Measurements from ENCODE around the gene SRC. TPM values are rescaled to one million over a fixed set of nuclear protein-coding genes. Genes with fewer than 3 reads are reported as not detected.

Gene SRC
- total RNA-seq, 1 experiment from 2014 or later = 55.6 TPM

DNA sequence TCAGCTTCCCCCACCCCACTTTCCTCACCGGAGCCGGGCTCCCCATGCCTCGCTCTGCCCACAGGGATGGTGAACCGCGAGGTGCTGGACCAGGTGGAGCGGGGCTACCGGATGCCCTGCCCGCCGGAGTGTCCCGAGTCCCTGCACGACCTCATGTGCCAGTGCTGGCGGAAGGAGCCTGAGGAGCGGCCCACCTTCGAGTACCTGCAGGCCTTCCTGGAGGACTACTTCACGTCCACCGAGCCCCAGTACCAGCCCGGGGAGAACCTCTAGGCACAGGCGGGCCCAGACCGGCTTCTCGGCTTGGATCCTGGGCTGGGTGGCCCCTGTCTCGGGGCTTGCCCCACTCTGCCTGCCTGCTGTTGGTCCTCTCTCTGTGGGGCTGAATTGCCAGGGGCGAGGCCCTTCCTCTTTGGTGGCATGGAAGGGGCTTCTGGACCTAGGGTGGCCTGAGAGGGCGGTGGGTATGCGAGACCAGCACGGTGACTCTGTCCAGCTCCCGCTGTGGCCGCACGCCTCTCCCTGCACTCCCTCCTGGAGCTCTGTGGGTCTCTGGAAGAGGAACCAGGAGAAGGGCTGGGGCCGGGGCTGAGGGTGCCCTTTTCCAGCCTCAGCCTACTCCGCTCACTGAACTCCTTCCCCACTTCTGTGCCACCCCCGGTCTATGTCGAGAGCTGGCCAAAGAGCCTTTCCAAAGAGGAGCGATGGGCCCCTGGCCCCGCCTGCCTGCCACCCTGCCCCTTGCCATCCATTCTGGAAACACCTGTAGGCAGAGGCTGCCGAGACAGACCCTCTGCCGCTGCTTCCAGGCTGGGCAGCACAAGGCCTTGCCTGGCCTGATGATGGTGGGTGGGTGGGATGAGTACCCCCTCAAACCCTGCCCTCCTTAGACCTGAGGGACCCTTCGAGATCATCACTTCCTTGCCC is 57.4 kb downstream of the SRC start:
- Histone ChIP-seq H3K9ac (ENCODE audit: low read length) (no peak overlapping the region), H3K4me1 (ENCODE audit: insufficient read depth, low read length) (peaks cover 16% of the 10 kb centered on the region), H3K27ac (ENCODE audit: low read length) (no peak overlapping the region), H3K9me3 (ENCODE audit: low read length) (no peaks in the 10 kb centered on the region), H3F3A (ENCODE audit: low read length, unreplicated experiment) (no peaks in the 10 kb centered on the region), H3K4me3 (ENCODE audit: low read length) (no peak overlapping the region), H3K79me2 (ENCODE audit: low read length) (no peaks in the 10 kb centered on the region), H3K36me3 (ENCODE audit: low read depth, low read length) (peaks cover 21% of the 10 kb centered on the region; the same call in 1 of the 2 replicates), H4K20me1 (ENCODE audit: low read length) (no peaks in the 10 kb centered on the region), H3K4me2 (ENCODE audit: low read length) (no peak overlapping the region), H3K9me2 (replicated peaks; ENCODE audit: low read length) (no peaks in the 10 kb centered on the region), H2AFZ (ENCODE audit: low read length) (no peak overlapping the region), H3K27me3 (ENCODE audit: low read length) (no peaks in the 10 kb centered on the region)
- no peak for ATAC-seq
- CTCF ChIA-PET = no interaction called here
- intact Hi-C loops (cut with micrococcal nuclease) = no loop called here
- no peak for DNase-seq
- POLR2A ChIA-PET (ENCODE audit: unreplicated experiment) = no interaction called here
- no peak for TF ChIP-seq EZH2 (IDR thresholded peaks at IDR 0.05; ENCODE audit: low read length, unreplicated experiment)
- BruUV-seq (replicated peaks) = no TSS peak

DNA sequence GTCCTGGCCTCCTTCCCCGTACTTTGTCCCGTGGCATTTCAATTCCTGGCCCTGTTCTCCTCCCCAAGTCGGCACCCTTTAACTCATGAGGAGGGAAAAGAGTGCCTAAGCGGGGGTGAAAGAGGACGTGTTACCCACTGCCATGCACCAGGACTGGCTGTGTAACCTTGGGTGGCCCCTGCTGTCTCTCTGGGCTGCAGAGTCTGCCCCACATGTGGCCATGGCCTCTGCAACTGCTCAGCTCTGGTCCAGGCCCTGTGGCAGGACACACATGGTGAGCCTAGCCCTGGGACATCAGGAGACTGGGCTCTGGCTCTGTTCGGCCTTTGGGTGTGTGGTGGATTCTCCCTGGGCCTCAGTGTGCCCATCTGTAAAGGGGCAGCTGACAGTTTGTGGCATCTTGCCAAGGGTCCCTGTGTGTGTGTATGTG is 58.5 kb downstream of the SRC start:
- Histone ChIP-seq H3K27me3 (ENCODE audit: low read length) (no peaks in the 10 kb centered on the region), H3K4me3 (ENCODE audit: low read length) (no peak overlapping the region), H3K9me3 (ENCODE audit: low read length) (no peaks in the 10 kb centered on the region), H3K79me2 (ENCODE audit: low read length) (no peaks in the 10 kb centered on the region), H3K9me2 (replicated peaks; ENCODE audit: low read length) (no peaks in the 10 kb centered on the region), H3K4me1 (ENCODE audit: insufficient read depth, low read length) (peaks cover 16% of the 10 kb centered on the region), H3K9ac (ENCODE audit: low read length) (no peak overlapping the region), H3F3A (ENCODE audit: low read length, unreplicated experiment) (no peaks in the 10 kb centered on the region), H2AFZ (ENCODE audit: low read length) (no peak overlapping the region), H3K4me2 (ENCODE audit: low read length) (no peak overlapping the region), H3K36me3 (ENCODE audit: low read depth, low read length) (peaks cover 14% of the 10 kb centered on the region; the same call in 1 of the 2 replicates), H4K20me1 (ENCODE audit: low read length) (no peaks in the 10 kb centered on the region), H3K27ac (ENCODE audit: low read length) (no peak overlapping the region)
- TF ChIP-seq, protein P1, sequence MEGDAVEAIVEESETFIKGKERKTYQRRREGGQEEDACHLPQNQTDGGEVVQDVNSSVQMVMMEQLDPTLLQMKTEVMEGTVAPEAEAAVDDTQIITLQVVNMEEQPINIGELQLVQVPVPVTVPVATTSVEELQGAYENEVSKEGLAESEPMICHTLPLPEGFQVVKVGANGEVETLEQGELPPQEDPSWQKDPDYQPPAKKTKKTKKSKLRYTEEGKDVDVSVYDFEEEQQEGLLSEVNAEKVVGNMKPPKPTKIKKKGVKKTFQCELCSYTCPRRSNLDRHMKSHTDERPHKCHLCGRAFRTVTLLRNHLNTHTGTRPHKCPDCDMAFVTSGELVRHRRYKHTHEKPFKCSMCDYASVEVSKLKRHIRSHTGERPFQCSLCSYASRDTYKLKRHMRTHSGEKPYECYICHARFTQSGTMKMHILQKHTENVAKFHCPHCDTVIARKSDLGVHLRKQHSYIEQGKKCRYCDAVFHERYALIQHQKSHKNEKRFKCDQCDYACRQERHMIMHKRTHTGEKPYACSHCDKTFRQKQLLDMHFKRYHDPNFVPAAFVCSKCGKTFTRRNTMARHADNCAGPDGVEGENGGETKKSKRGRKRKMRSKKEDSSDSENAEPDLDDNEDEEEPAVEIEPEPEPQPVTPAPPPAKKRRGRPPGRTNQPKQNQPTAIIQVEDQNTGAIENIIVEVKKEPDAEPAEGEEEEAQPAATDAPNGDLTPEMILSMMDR (conservative IDR thresholded peaks at IDR 0.05; ENCODE audit: low read depth, low read length) = no peak
- TF ChIP-seq EZH2phosphoT487 (IDR thresholded peaks at IDR 0.05; ENCODE audit: borderline replicate concordance, low read length) (no peak), EZH2 (IDR thresholded peaks at IDR 0.05; ENCODE audit: low read length, unreplicated experiment) (no peak)
- DNase-seq (no peak), ATAC-seq (no peak)
- ChIA-PET CTCF (no interaction called here), POLR2A (ENCODE audit: unreplicated experiment) (no interaction called here)
- intact Hi-C loops (cut with micrococcal nuclease) = no loop called here
- TSS peak; percentile 16 for BruUV-seq (replicated peaks)

DNA sequence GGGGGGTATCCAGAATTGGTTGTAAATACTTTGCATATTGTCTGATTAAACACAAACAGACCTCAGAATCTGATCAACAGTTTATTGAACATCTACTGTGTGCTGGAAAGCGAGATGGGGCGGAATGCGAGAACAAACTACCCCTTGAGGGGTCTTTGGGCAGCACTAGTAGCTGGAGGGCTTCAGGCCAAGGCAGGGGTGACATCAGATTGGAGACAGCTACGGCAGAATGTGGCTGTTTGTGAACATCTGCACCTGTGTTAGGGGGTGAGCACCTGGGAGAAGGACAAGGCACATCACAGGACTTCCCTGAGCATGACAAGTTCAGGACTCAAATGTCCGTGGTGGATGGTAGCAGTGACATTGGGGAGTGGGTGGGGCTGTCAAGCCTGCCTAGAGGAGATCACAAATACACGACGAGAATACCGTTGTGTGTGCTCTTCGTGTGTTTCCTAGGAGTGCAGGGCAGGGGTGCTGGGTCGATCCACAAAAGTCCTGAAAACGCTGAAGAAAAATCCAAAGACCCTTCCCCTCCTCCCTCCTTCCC is 59.5 kb downstream of the SRC start:
- Histone ChIP-seq H3K79me2 (ENCODE audit: low read length) (no peaks in the 10 kb centered on the region), H3K4me2 (ENCODE audit: low read length) (no peak overlapping the region), H3K27me3 (ENCODE audit: low read length) (no peaks in the 10 kb centered on the region), H4K20me1 (ENCODE audit: low read length) (no peaks in the 10 kb centered on the region), H3K4me3 (ENCODE audit: low read length) (no peak overlapping the region), H3K9me3 (ENCODE audit: low read length) (no peaks in the 10 kb centered on the region), H3K27ac (ENCODE audit: low read length) (no peak overlapping the region), H3K9ac (ENCODE audit: low read length) (no peak overlapping the region), H2AFZ (ENCODE audit: low read length) (no peak overlapping the region), H3K4me1 (ENCODE audit: insufficient read depth, low read length) (peaks cover 16% of the 10 kb centered on the region), H3K36me3 (ENCODE audit: low read depth, low read length) (peaks cover 9% of the 10 kb centered on the region; the same call in 1 of the 2 replicates), H3F3A (ENCODE audit: low read length, unreplicated experiment) (no peaks in the 10 kb centered on the region), H3K9me2 (replicated peaks; ENCODE audit: low read length) (no peaks in the 10 kb centered on the region)
- CTCF ChIA-PET = no interaction called here
- BruUV-seq (replicated peaks) = no TSS peak
- POLR2A ChIA-PET (ENCODE audit: unreplicated experiment) = no interaction called here
- ATAC-seq (no peak), DNase-seq (no peak)
- TF ChIP-seq, protein P1 (conservative IDR thresholded peaks at IDR 0.05; ENCODE audit: low read depth, low read length) = no peak
- TF ChIP-seq EZH2 (IDR thresholded peaks at IDR 0.05; ENCODE audit: low read length, unreplicated experiment) (no peak), EZH2phosphoT487 (IDR thresholded peaks at IDR 0.05; ENCODE audit: borderline replicate concordance, low read length) (no peak)
- intact Hi-C loops (cut with micrococcal nuclease) = loop anchor here (5.0 kb wide), 1 partner anchor 122 kb away; the partner anchor contains the start of gene BLCAP

All from PC-3 (cell line).